ENCODE results near the gene PRSS16. TPM values are rescaled to one million over a fixed set of nuclear protein-coding genes. Genes with fewer than 3 reads are reported as not detected.
"Not testable (repeated sequence)": the region's sequence is repeated elsewhere in the genome, so short reads cannot be mapped to it uniquely, and the experiment has no call there.

The PRSS16 gene
- total RNA-seq, 4 donors from 2014 or later = 9.0 to 34.5 (median 18.8) TPM

- no peaks in the 10 kb centered on the region for H3K9me3 ChIP-seq
- TF ChIP-seq POLR2AphosphoS5 (IDR thresholded peaks at IDR 0.05) (no peak), POLR2A (IDR thresholded peaks at IDR 0.05) (no peak), EP300 (IDR thresholded peaks at IDR 0.05; ENCODE audit: low read depth) (no peak), CTCF (IDR thresholded peaks at IDR 0.05) (no peak)
- in situ Hi-C loops (cut with MboI; ENCODE audit: low pct_ligation_motif_present in 1 of 4, low pct_unique_long_range_greater_than_20kb in 1 of 4, low sequenced_read_pairs in 3 of 4) = no loop called here
- WGBS, 2 donors (ENCODE audit: low coverage in 1 of 2) = 67 to 78% methylated on average over 1 of the region's 1 CpG
- H3K36me3 ChIP-seq = no peaks in the 10 kb centered on the region
- no peak overlapping the region for H3K4me3 ChIP-seq
- H3K4me1 ChIP-seq = peaks cover 4 to 10% (median 8%) of the 10 kb centered on the region in 4 donors
- DNase-seq = no peak
- H3K27me3 ChIP-seq = peaks cover 60% of the 10 kb centered on the region
- no peak overlapping the region for H3K27ac ChIP-seq
- intact Hi-C loops (cut with DNase I; ENCODE audit: low total_unique reads) = no loop called here
These were observed 8.4 kb downstream of the PRSS16 start for GRCh38 chr6:27255866-27256265.

- 15 to 24% methylated on average over 3 to 21 of the region's 21 CpGs for WGBS, 2 donors (ENCODE audit: low coverage in 1 of 2)
- no peak for DNase-seq
- in situ Hi-C loops (cut with MboI; ENCODE audit: low pct_ligation_motif_present in 1 of 4, low pct_unique_long_range_greater_than_20kb in 1 of 4, low sequenced_read_pairs in 3 of 4) = no loop called here
- no peaks in the 10 kb centered on the region for H3K9me3 ChIP-seq
- H3K27ac ChIP-seq = no peak overlapping the region
- H3K36me3 ChIP-seq = no peaks in the 10 kb centered on the region
- intact Hi-C loops (cut with DNase I; ENCODE audit: low total_unique reads) = no loop called here
- H3K4me3 ChIP-seq = no peak overlapping the region
- no peaks in the 10 kb centered on the region for H3K4me1 ChIP-seq
- peaks cover 56% of the 10 kb centered on the region for H3K27me3 ChIP-seq
- TF ChIP-seq POLR2AphosphoS5 (IDR thresholded peaks at IDR 0.05) (no peak), POLR2A (IDR thresholded peaks at IDR 0.05) (no peak), EP300 (IDR thresholded peaks at IDR 0.05; ENCODE audit: low read depth) (no peak), CTCF (IDR thresholded peaks at IDR 0.05) (no peak)
These were observed 12.9 kb downstream of the PRSS16 start for GRCh38 chr6:27260369-27260768.

- H3K27ac ChIP-seq = no peak overlapping the region
- H3K36me3 ChIP-seq = no peaks in the 10 kb centered on the region
- H3K27me3 ChIP-seq = peaks cover 61% of the 10 kb centered on the region
- TF ChIP-seq POLR2AphosphoS5 (IDR thresholded peaks at IDR 0.05) (no peak), EP300 (IDR thresholded peaks at IDR 0.05; ENCODE audit: low read depth) (no peak), POLR2A (IDR thresholded peaks at IDR 0.05) (no peak), CTCF (IDR thresholded peaks at IDR 0.05) (no peak)
- no peaks in the 10 kb centered on the region for H3K4me1 ChIP-seq
- intact Hi-C loops (cut with DNase I; ENCODE audit: low total_unique reads) = no loop called here
- no peak overlapping the region for H3K4me3 ChIP-seq
- 9 to 29% methylated on average over 5 to 28 of the region's 30 CpGs for WGBS, 2 donors (ENCODE audit: low coverage in 1 of 2)
- H3K9me3 ChIP-seq = no peaks in the 10 kb centered on the region
- no peak for DNase-seq
- in situ Hi-C loops (cut with MboI; ENCODE audit: low pct_ligation_motif_present in 1 of 4, low pct_unique_long_range_greater_than_20kb in 1 of 4, low sequenced_read_pairs in 3 of 4) = no loop called here
These were observed 13.4 kb downstream of the PRSS16 start for GRCh38 chr6:27260836-27261375.

GRCh38 chr6:27263886-27264285 lies 16.4 kb downstream of the PRSS16 start:
- H3K4me1 ChIP-seq = no peaks in the 10 kb centered on the region
- H3K36me3 ChIP-seq = no peaks in the 10 kb centered on the region
- in situ Hi-C loops (cut with MboI; ENCODE audit: low pct_ligation_motif_present in 1 of 4, low pct_unique_long_range_greater_than_20kb in 1 of 4, low sequenced_read_pairs in 3 of 4) = no loop called here
- DNase-seq = no peak
- H3K4me3 ChIP-seq = no peak overlapping the region
- H3K27me3 ChIP-seq = peaks cover 91% of the 10 kb centered on the region
- 70 to 73% methylated on average over 1 to 8 of the region's 8 CpGs for WGBS, 2 donors (ENCODE audit: low coverage in 1 of 2)
- H3K9me3 ChIP-seq = no peaks in the 10 kb centered on the region
- no peak for TF ChIP-seq POLR2AphosphoS5 (IDR thresholded peaks at IDR 0.05)
- no peak for TF ChIP-seq POLR2A (IDR thresholded peaks at IDR 0.05)
- TF ChIP-seq CTCF (IDR thresholded peaks at IDR 0.05) = no peak
- no peak for TF ChIP-seq EP300 (IDR thresholded peaks at IDR 0.05; ENCODE audit: low read depth)
- intact Hi-C loops (cut with DNase I; ENCODE audit: low total_unique reads) = no loop called here
- no peak overlapping the region for H3K27ac ChIP-seq

- 93 to 100% methylated on average over 1 to 3 of the region's 3 CpGs for WGBS, 2 donors (ENCODE audit: low coverage in 1 of 2)
- peaks cover 80% of the 10 kb centered on the region for H3K27me3 ChIP-seq
- intact Hi-C loops (cut with DNase I; ENCODE audit: low total_unique reads) = not testable (repeated sequence)
These were observed 19.5 kb downstream of the PRSS16 start for GRCh38 chr6:27267003-27267402.

More at GRCh38 chr6:27267003-27267402, 19.5 kb downstream of the PRSS16 start:
- DNase-seq; H3K36me3 ChIP-seq; H3K4me3 ChIP-seq; H3K27ac ChIP-seq; H3K9me3 ChIP-seq; H3K4me1 ChIP-seq; in situ Hi-C loops (cut with MboI; ENCODE audit: low pct_ligation_motif_present in 1 of 4, low pct_unique_long_range_greater_than_20kb in 1 of 4, low sequenced_read_pairs in 3 of 4): not testable (repeated sequence)
